HepG2 (cell line): ENCODE measurements around the gene TRRAP. TPM values are rescaled to one million over a fixed set of nuclear protein-coding genes. Genes with fewer than 3 reads are reported as not detected.

Experiments used
- KMT2B ChIP-seq: IDR thresholded peaks from 2 replicates; pipeline ENCODE4 v1.6.1; 2016; ENCODE audit warnings: missing genetic modification reagents, missing compliant biosample characterization
- MAFG ChIP-seq: sonication (generic); formaldehyde crosslinking; IDR thresholded peaks from 2 replicates; pipeline ENCODE4 v1.5.1; 2020; ENCODE audit warnings: mild to moderate bottlenecking, missing genetic modification reagents
- MBD4 ChIP-seq: IDR thresholded peaks from 2 replicates; pipeline ENCODE4 v1.6.1; 2012; ENCODE audit warnings: low read length, inconsistent platforms, borderline replicate concordance
- NFYC ChIP-seq: IDR thresholded peaks from 2 replicates; pipeline ENCODE4 v1.6.1; 2016; ENCODE audit warnings: missing genetic modification reagents, missing compliant biosample characterization
- SRF ChIP-seq: IDR thresholded peaks from 2 replicates; pipeline ENCODE4 v1.6.1; 2011; ENCODE audit warnings: mild to moderate bottlenecking, low read depth, low read length, moderate library complexity
- TAF15 ChIP-seq: fragments of 200-400 bp; formaldehyde crosslinking; IDR thresholded peaks from one replicate; pipeline ENCODE4 v1.6.1; 2018; ENCODE audit warnings: mild to moderate bottlenecking, low read depth, low read length; ENCODE audit not compliant: poor library complexity, severe bottlenecking
- ZFP82 ChIP-seq: sonication (generic); formaldehyde crosslinking; IDR thresholded peaks from 2 replicates; pipeline ENCODE4 v1.5.1; 2020; ENCODE audit warnings: mild to moderate bottlenecking, missing genetic modification reagents, borderline replicate concordance
- ZNF614 ChIP-seq: IDR thresholded peaks from 2 replicates; pipeline ENCODE4 v1.6.1; 2018; ENCODE audit warnings: missing biosample characterization, missing genetic modification reagents, inconsistent platforms, borderline replicate concordance
- ZNF761 ChIP-seq: sonication (generic); formaldehyde crosslinking; conservative IDR thresholded peaks from 2 replicates; pipeline ENCODE4 v1.4.0; 2020; ENCODE audit warnings: mild to moderate bottlenecking, missing genetic modification reagents
- ZSCAN29 ChIP-seq: sonication (generic); formaldehyde crosslinking; conservative IDR thresholded peaks from 2 replicates; pipeline ENCODE4 v1.4.0; 2020; ENCODE audit warnings: mild to moderate bottlenecking, missing genetic modification reagents
- polyA plus RNA-seq, 8 experiments: library from polyadenylated mRNA; depleted of rRNA in 3 of 8; stranded (reverse) in 7 of 8; unstranded in 1 of 8; fragments of >200 nt; fragmentation: Illumina TruSeq in 4 of 8; extraction: Trizol in 4 of 8; gene quantifications; 2 replicates each; pipeline versions ENCODE4 v1.2.1 to v1.2.3, GENCODE V29; 2011 to 2016; ENCODE audit warnings: low read depth in 4 of 8, missing spikeins in 1 of 8, mixed read lengths in 1 of 8; ENCODE audit not compliant: insufficient read depth in 1 of 8
- total RNA-seq, 5 experiments: library from RNA; depleted of rRNA; stranded (reverse); fragments of >200 nt; fragmentation: Illumina TruSeq; extraction: Trizol; gene quantifications; 2 replicates each; pipeline ENCODE4 v1.2.3, GENCODE V29; 2016; ENCODE audit warnings: low read depth in 1 of 5
- TF ChIP-seq, protein P1 (sequence below): sonication (generic); formaldehyde crosslinking; IDR thresholded peaks from 2 replicates; pipeline ENCODE4 v1.4.0; 2020; ENCODE audit warnings: missing genetic modification reagents
- TF ChIP-seq, protein P2 (sequence below): sonication (generic); formaldehyde crosslinking; IDR thresholded peaks from 2 replicates; pipeline ENCODE4 v1.8.1; 2022; ENCODE audit warnings: low read depth, mild to moderate bottlenecking, missing genetic modification reagents
- TF ChIP-seq, protein P3 (sequence below): IDR thresholded peaks from 2 replicates; pipeline ENCODE4 v1.6.1; 2012; ENCODE audit warnings: low read depth, low read length, improper control_type of control experiment
- TF ChIP-seq, protein P4 (sequence below): sonication (generic); formaldehyde crosslinking; IDR thresholded peaks from 2 replicates; pipeline ENCODE4 v1.5.0; 2020; ENCODE audit warnings: mild to moderate bottlenecking, low read depth, missing genetic modification reagents, borderline replicate concordance
- TF ChIP-seq, protein P5 (sequence below): sonication (generic); formaldehyde crosslinking; IDR thresholded peaks from 2 replicates; pipeline ENCODE4 v1.5.0; 2020; ENCODE audit warnings: mild to moderate bottlenecking, missing genetic modification reagents, borderline replicate concordance
- TF ChIP-seq, protein P6 (sequence below): sonication (generic); formaldehyde crosslinking; IDR thresholded peaks from 2 replicates; pipeline ENCODE4 v1.8.0; 2022; ENCODE audit warnings: mild to moderate bottlenecking, missing genetic modification reagents, borderline replicate concordance

TRRAP gene
- total and polyA plus RNA-seq, 2 of the 13 experiments (the other 11 are each of a cell fraction or from before 2014, with no cell fraction given), result 8.6 to 10.5 TPM

DNA sequence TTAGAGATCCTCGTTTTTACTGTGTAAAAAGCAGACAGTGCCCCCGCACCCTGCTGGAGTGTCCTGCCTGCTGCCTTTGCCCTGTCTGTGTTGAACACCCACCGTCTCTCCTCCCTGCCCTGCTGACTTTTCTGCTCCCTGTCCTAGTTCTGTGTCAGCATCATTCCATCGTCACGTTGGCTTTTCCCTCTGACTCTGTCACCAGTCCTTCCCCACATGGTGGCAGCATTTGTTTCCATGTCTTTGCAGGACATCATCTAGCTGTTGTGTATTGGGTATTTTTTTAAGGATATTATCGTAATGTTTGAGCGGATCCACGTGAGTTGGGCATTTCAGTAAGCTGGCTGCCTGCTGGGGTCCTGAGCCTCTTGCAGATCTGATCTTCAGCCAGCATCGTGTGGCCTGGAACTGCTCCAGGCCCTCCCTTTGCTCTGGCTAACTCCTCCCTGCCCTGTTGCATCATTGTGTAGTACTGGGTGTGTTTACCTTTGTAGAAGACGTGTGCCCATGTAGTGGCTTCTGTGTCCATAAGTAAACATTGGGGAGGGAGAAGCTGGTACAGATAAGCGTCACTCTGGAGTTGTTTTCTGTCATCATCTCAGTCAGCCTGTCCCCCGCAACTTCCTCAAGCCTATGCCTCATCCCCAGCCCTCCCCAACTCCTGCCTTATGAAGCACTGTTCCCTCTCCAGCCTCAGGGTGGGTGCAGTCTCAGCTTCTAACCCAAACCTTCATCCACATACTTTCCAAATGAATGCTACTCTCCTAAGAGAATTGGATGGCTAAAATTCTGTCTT lies 44.3 kb downstream of the TRRAP start (continued):
- TF ChIP-seq, protein P1, sequence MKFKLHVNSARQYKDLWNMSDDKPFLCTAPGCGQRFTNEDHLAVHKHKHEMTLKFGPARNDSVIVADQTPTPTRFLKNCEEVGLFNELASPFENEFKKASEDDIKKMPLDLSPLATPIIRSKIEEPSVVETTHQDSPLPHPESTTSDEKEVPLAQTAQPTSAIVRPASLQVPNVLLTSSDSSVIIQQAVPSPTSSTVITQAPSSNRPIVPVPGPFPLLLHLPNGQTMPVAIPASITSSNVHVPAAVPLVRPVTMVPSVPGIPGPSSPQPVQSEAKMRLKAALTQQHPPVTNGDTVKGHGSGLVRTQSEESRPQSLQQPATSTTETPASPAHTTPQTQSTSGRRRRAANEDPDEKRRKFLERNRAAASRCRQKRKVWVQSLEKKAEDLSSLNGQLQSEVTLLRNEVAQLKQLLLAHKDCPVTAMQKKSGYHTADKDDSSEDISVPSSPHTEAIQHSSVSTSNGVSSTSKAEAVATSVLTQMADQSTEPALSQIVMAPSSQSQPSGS, result peak; percentile 92
- TF ChIP-seq, protein P2, sequence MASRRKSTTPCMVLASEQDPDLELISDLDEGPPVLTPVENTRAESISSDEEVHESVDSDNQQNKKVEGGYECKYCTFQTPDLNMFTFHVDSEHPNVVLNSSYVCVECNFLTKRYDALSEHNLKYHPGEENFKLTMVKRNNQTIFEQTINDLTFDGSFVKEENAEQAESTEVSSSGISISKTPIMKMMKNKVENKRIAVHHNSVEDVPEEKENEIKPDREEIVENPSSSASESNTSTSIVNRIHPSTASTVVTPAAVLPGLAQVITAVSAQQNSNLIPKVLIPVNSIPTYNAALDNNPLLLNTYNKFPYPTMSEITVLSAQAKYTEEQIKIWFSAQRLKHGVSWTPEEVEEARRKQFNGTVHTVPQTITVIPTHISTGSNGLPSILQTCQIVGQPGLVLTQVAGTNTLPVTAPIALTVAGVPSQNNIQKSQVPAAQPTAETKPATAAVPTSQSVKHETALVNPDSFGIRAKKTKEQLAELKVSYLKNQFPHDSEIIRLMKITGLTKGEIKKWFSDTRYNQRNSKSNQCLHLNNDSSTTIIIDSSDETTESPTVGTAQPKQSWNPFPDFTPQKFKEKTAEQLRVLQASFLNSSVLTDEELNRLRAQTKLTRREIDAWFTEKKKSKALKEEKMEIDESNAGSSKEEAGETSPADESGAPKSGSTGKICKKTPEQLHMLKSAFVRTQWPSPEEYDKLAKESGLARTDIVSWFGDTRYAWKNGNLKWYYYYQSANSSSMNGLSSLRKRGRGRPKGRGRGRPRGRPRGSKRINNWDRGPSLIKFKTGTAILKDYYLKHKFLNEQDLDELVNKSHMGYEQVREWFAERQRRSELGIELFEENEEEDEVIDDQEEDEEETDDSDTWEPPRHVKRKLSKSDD (CRISPR knock-in tag), result peak; percentile 83
- TF ChIP-seq ZFP82 (no peak), MAFG (CRISPR knock-in tag) (no peak), MBD4 (no peak), TAF15 (no peak), NFYC (no peak), KMT2B (CRISPR knock-in tag) (no peak), ZSCAN29 (CRISPR knock-in tag) (no peak), ZNF614 (CRISPR knock-in tag) (no peak), SRF (no peak), ZNF761 (CRISPR knock-in tag) (no peak)
- TF ChIP-seq, protein P3, sequence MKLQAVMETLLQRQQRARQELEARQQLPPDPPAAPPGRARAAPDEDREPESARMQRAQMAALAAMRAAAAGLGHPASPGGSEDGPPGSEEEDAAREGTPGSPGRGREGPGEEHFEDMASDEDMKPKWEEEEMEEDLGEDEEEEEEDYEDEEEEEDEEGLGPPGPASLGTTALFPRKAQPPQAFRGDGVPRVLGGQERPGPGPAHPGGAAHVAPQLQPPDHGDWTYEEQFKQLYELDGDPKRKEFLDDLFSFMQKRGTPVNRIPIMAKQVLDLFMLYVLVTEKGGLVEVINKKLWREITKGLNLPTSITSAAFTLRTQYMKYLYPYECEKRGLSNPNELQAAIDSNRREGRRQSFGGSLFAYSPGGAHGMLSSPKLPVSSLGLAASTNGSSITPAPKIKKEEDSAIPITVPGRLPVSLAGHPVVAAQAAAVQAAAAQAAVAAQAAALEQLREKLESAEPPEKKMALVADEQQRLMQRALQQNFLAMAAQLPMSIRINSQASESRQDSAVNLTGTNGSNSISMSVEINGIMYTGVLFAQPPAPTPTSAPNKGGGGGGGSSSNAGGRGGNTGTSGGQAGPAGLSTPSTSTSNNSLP, result no peak
- TF ChIP-seq, protein P4, sequence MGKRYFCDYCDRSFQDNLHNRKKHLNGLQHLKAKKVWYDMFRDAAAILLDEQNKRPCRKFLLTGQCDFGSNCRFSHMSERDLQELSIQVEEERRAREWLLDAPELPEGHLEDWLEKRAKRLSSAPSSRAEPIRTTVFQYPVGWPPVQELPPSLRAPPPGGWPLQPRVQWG (CRISPR knock-in tag), result no peak
- TF ChIP-seq, protein P5, sequence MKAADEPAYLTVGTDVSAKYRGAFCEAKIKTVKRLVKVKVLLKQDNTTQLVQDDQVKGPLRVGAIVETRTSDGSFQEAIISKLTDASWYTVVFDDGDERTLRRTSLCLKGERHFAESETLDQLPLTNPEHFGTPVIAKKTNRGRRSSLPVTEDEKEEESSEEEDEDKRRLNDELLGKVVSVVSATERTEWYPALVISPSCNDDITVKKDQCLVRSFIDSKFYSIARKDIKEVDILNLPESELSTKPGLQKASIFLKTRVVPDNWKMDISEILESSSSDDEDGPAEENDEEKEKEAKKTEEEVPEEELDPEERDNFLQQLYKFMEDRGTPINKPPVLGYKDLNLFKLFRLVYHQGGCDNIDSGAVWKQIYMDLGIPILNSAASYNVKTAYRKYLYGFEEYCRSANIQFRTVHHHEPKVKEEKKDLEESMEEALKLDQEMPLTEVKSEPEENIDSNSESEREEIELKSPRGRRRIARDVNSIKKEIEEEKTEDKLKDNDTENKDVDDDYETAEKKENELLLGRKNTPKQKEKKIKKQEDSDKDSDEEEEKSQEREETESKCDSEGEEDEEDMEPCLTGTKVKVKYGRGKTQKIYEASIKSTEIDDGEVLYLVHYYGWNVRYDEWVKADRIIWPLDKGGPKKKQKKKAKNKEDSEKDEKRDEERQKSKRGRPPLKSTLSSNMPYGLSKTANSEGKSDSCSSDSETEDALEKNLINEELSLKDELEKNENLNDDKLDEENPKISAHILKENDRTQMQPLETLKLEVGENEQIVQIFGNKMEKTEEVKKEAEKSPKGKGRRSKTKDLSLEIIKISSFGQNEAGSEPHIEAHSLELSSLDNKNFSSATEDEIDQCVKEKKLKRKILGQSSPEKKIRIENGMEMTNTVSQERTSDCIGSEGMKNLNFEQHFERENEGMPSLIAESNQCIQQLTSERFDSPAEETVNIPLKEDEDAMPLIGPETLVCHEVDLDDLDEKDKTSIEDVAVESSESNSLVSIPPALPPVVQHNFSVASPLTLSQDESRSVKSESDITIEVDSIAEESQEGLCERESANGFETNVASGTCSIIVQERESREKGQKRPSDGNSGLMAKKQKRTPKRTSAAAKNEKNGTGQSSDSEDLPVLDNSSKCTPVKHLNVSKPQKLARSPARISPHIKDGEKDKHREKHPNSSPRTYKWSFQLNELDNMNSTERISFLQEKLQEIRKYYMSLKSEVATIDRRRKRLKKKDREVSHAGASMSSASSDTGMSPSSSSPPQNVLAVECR, result peak; percentile 72; the same call in 1 of the 2 replicates
- TF ChIP-seq, protein P6, sequence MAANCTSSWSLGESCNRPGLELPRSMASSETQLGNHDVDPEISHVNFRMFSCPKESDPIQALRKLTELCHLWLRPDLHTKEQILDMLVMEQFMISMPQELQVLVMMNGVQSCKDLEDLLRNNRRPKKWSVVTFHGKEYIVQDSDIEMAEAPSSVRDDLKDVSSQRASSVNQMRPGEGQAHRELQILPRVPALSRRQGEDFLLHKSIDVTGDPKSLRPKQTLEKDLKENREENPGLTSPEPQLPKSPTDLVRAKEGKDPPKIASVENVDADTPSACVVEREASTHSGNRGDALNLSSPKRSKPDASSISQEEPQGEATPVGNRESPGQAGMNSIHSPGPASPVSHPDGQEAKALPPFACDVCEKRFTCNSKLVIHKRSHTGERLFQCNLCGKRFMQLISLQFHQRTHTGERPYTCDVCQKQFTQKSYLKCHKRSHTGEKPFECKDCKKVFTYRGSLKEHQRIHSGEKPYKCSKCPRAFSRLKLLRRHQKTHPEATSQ, result no peak
